Measurements from ENCODE around the gene ITPR3.

The ITPR3 gene

DNA sequence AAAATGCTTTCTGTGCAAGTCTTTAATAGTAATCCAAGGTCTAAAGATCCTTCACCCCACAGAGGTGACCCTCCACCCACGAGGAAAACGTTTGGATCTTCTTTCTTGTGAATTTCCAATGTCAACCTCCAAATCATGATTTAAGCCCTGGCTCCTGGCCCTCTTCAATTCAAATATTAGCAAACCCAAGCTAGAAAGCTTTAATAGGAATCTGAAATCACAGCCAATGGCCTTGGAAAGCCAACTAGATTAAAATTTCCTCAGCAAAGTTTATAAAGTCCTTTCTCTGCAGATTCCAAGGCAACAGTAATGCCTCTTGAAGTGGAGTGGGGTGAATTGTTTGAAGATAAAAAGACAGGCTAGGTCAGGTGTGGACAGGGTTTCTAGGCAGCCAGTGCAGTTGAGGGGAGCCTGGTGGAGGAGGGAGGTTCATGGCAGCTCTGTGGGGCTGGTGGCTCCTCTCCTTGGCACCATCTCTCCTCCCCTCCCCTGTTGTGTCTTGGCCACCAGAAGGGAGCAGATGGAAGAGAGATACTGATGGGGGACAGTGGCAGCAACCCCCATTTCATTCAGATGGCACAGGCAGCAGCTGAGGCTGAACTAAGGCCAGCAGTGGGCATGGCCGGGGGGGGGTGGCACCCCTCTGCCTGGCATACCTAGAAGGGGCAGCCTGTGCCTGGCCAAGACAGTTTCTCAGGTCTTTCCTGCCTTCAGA is 102.4 kb downstream of the ITPR3 start:
- DNase-seq: no peak

GRCh38 chr6:33724102-33725023 is 103.2 kb downstream of the ITPR3 start:
- no peak for DNase-seq

GRCh38 chr6:33725222-33725621 is 104.1 kb downstream of the ITPR3 start:
- DNase-seq: no peak

DNA sequence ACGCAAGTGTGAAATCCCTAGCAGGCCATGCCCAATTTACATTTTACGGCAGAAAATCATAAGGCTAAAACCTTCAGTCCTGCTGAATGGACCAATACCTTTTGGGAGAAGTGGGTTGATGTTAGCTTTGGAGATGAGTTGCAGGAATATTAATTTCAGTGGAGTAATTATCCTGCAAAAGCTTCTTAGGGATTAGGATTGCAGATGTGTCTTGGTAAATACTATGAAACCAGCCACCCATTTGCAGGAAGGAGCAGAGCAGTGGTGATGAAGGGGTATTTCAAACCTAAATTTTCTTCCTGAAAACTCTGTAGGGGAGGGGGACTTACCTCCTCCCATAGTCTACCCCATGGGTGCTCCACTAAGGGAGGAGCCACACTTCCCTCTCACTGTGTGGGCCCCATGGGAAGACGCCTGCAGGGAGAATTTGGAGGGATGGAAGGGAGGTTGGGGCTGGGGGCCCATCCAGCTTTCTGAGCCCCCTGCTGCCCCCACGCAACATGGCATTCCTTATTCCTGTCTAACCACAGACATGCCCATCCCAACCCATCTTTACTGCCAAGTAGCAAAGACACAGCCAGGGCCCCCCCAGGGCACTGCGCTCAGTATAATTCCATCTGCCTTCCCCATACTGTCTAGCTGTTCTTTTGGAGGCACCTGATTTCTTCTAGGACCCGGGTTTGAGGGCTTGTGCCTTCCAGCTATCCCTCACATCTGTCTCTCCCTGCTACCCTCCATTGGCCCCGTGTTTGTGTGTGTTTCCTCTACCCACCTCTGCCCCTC is 105.0 kb downstream of the ITPR3 start:
- DNase-seq: no peak

DNA sequence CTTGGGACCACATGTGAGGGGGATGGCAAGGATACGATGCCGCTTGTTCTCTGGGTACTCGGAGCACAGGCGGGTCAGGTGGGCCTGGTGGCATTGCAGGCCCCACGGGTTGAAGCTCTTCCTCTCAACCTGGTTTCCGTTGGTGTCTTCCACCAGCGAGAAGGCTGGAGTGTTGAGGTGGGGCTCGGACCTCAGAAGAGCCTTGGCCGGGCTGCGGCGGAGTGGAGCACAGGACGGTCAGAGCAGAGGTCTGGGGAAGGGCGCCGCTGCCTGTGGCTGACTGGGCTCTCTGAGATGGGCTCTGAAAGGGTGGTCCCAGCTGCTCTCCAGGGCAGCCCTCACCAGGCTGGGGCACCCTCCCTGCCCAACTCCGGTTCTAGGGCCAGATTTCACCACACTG is 105.6 kb downstream of the ITPR3 start:
- no peak for DNase-seq

DNA sequence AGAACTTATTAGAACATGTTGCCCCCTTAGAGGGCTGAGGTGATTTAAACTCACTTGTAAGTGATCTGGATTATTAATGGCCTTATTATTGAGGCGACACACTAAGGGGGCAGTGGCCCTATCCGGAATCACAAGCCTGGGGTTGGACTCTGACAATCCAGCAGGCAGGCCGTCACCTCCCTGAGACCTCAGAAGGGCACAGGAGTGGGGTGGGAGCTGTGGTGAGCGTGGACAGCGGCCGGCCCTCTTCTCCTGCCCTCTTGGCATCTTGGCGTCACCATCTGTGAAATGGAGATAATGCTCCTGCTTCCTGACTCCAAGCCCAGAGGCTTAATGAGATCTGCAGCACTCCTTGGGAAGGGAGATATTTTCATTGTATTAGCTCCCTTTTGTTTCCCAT is 106.0 kb downstream of the ITPR3 start:
- no peak for DNase-seq

DNA sequence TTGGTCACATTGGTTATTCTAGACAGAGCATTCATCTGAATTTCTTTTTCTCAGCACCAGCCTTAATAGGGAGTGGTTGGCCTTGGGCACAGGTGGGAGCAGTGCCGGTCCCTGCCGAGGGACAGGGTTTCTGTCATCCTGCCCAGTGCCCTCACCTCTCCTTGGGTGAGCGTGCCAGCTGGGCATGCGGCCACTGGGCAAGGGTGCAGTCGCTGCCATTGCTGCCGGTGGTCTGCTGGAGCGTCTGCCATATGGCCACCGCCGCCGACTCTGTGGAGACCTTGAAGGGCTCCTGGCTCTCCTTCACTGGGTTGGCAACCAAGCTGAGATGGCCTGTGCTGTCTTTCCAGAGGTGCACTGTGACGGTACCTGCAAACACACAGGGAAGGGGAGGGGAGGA is 106.8 kb downstream of the ITPR3 start:
- no peak for DNase-seq

- DNase-seq: no peak
Observed at GRCh38 chr6:33728438-33728837, 107.3 kb downstream of the ITPR3 start.

GRCh38 chr6:33729059-33729458 is 107.9 kb downstream of the ITPR3 start:
- no peak for DNase-seq

DNA sequence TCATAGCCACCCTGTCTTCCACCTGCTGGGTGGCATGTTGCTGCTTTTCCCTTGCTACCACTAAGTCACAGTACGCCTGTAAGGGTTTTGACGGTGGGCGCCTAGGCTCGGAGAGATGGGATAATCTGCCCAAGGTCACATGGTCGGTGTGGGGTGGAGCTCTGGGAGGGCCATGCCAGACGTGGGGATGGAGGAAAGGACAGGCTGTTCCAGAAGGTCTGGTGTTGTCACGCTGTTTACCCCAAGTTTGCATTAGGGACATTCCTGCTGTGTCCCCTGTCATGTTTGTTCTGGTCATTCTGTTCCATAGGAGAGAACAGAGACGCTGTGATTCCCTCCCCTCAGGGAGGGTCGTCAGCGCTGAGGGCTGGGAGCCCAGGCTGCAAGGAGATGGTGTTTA is 109.5 kb downstream of the ITPR3 start:
- no peak for DNase-seq

DNA sequence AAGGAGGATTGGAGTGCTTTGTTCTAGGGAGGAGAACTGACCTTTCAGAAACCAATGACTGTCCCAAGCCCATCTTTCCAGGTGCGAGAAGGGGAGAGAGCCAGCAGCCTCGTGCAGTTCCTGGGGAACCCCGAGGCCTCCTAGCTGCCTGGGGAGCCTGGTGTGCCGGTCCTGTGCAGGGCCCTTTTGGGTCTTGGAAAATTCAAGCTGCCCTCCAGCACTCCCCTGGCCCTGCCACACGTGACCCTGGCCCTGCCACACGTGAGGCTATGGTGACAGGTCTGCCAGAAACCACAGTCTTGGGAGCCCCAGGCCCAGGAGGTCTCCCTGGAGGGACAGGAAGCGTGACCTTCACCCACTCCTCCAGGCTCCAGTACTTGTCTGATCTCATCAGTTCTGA is 109.9 kb downstream of the ITPR3 start:
- DNase-seq: no peak

- no peak for DNase-seq
Observed at GRCh38 chr6:33731751-33732282, 110.7 kb downstream of the ITPR3 start.

GRCh38 chr6:33732385-33732784 is 111.3 kb downstream of the ITPR3 start:
- no peak for DNase-seq

DNA sequence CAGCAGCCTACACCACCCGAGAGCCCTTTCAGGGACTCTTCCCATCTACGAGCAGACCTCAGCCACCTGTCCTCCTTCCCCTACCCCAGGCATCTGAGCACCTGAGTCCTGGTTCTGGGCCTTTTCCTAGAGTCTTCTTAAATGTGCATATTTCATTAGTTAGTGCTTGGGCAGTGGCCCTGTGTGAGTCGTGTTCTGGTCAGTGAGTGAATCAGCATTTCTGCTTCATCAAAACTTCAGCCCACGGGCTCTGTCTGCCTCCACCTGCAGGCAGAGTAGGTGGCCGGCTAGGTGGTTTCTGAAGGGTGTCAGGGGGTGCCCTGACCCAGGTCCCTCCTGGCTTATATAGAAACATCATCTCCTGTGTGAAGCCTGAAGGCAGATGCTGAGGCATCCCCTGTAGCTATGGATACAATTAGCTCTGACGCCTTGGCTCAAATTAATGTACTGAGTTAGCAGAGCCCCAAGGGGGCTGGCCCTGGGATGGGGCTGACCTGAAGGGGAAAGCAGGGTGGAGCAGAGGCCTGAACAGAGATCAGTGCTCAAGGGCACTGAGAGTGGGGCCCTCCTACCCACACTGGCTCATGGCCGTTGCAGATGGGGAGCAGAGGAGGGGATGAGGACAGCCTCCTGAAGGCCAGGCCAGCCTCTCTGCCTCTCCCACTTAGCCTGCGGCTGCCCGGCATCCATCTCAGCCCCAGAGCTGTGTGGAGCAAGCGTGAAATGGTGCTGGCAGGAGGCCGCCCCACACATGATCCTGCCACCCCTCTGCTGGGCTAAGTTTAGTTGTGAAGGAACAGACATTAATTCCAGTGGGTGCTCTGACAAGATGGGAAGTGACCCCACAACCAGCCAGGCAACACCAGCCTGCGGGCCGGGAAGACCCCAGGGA is 111.9 kb downstream of the ITPR3 start:
- DNase-seq: no peak

GRCh38 chr6:33733709-33734007 is 112.5 kb downstream of the ITPR3 start:
- no peak for DNase-seq

- DNase-seq: no peak
Observed at GRCh38 chr6:33735216-33735615, 114.1 kb downstream of the ITPR3 start.

- no peak for DNase-seq
Observed at GRCh38 chr6:33737267-33738026, 116.3 kb downstream of the ITPR3 start.

DNA sequence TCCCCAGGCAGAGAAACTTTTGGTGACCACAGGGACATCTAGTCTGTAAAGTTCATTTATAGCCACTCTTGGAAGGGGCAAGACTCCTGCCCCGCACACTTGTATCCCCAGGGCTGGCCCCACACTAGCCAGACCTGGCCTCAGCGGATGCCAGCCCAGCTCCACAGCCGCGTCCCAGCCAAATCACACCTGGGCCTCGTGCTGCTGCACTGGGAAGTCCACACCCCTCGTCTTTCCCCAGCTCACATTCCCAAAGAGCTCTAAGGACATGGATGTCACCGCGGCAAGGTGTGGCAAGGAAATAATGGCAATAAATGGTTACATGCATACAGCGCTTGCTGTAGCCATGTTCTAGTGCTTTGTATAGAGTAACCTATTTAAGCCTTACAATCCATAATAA is 117.0 kb downstream of the ITPR3 start:
- DNase-seq: no peak

DNA sequence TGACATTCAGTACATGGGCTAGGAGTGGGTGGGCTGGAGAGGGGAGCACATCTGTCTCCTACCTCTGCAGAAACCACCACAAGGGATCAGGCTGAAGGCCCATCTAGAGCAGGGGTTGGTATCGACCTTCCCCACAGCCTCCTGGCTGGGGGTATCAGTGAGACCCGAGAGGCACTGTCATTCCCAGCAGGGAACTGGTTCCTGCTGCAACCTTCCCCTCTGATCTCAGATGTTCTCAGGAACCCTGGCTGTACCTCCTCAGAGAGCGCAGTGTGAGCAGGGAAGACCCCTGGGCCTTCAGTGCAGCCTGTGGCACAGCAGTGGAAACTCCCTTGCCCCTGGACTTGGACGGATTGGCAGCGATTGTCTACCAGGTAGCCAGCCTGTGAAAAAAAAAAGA is 117.8 kb downstream of the ITPR3 start:
- no peak for DNase-seq

DNA sequence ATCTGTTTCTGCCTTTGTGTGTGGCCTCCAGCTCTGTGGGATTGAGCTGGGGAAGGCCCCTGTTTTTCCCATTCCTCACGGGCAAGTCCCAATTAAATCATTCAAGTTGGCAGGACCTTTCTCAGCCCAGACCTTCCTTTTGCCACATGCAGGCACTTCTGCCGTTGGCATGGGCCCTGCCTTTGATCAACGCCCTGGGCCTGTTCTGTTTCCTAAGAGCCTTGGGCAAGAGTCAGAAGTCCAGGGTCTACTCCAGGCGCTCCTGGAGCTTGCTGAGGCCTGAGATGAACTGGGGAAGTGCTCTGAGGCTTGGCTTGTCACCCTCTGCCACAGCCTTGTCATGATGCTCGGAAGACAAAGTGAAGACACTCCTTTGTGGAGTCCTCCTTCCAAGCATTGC is 118.4 kb downstream of the ITPR3 start:
- no peak for DNase-seq

DNA sequence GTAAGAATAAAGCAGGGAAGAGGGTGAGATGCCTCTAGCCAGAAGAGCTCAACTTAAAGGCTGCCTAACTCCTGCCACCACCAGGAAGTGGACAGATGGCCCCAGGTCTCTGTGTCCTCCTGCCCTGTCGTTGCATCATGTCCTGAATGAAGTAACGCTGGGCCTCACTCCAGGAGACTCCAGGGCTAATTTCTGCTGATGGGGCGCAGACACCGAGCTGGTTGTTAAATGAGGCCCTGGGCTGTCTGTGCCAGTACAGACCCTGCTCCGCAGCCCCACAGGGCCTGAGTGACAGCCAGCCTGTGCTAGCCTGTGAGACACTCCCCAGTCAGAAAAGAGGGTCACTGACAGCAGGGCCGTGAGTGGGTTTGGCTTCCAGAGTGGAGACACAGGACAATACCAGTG is 119.1 kb downstream of the ITPR3 start:
- no peak for DNase-seq

DNA sequence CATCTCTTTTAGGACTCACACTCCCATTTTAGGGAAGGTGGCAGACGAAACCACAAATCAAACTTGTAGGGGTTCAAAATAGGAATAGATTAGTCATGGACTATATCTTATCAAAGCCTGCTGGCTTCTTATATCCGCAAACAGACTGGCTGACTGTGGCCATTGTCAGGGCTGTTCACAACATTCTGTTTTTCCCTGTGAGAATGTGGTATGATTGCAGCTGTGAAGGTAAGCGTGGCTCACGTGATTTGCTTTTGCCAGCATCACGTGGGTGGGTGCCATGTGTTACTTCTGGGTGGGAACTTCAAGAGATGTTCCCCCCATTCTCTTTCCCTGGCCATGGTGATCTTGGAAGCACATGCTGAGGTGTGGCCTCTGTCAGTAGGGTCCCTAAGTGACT is 119.7 kb downstream of the ITPR3 start:
- no peak for DNase-seq
